ENCODE results near the gene SFMBT2.

The SFMBT2 gene

GRCh38 chr10:7425691-7426090, 14.9 kb upstream of the SFMBT2 start:
- TF ChIP-seq CTCF (IDR thresholded peaks at IDR 0.05; ENCODE audit: low read depth, low read length), result no peak
- H3K4me3 ChIP-seq (ENCODE audit: low read depth, low read length), result no peak overlapping the region
- no peak for DNase-seq (ENCODE audit: low read depth, low spot score)
- in situ Hi-C loops (cut with HindIII; ENCODE audit: low sequenced_read_pairs), result no loop called here

GRCh38 chr10:7424919-7425318, 14.1 kb upstream of the SFMBT2 start:
- H3K4me3 ChIP-seq (ENCODE audit: low read depth, low read length), result no peak overlapping the region
- in situ Hi-C loops (cut with HindIII; ENCODE audit: low sequenced_read_pairs), result no loop called here
- TF ChIP-seq CTCF (IDR thresholded peaks at IDR 0.05; ENCODE audit: low read depth, low read length), result no peak

GRCh38 chr10:7424315-7424714, 13.5 kb upstream of the SFMBT2 start:
- in situ Hi-C loops (cut with HindIII; ENCODE audit: low sequenced_read_pairs), result no loop called here
- no peak for TF ChIP-seq CTCF (IDR thresholded peaks at IDR 0.05; ENCODE audit: low read depth, low read length)
- H3K4me3 ChIP-seq (ENCODE audit: low read depth, low read length), result no peak overlapping the region
- no peak for DNase-seq (ENCODE audit: low read depth, low spot score)

More at GRCh38 chr10:7424919-7425318, 14.1 kb upstream of the SFMBT2 start:
- DNase-seq (ENCODE audit: low read depth, low spot score), result no peak

GRCh38 chr10:7423521-7423920, 12.7 kb upstream of the SFMBT2 start:
- in situ Hi-C loops (cut with HindIII; ENCODE audit: low sequenced_read_pairs), result no loop called here
- no peak for TF ChIP-seq CTCF (IDR thresholded peaks at IDR 0.05; ENCODE audit: low read depth, low read length)
- no peak overlapping the region for H3K4me3 ChIP-seq (ENCODE audit: low read depth, low read length)
- DNase-seq (ENCODE audit: low read depth, low spot score), result no peak

GRCh38 chr10:7421526-7421925, 10.7 kb upstream of the SFMBT2 start:
- no peak for TF ChIP-seq CTCF (IDR thresholded peaks at IDR 0.05; ENCODE audit: low read depth, low read length)
- no peak for DNase-seq (ENCODE audit: low read depth, low spot score)
- in situ Hi-C loops (cut with HindIII; ENCODE audit: low sequenced_read_pairs), result no loop called here
- no peak overlapping the region for H3K4me3 ChIP-seq (ENCODE audit: low read depth, low read length)

GRCh38 chr10:7419998-7420397, 9.2 kb upstream of the SFMBT2 start:
- no peak overlapping the region for H3K4me3 ChIP-seq (ENCODE audit: low read depth, low read length)
- in situ Hi-C loops (cut with HindIII; ENCODE audit: low sequenced_read_pairs), result no loop called here
- DNase-seq (ENCODE audit: low read depth, low spot score), result no peak
- TF ChIP-seq CTCF (IDR thresholded peaks at IDR 0.05; ENCODE audit: low read depth, low read length), result no peak

GRCh38 chr10:7417807-7418206, 7.0 kb upstream of the SFMBT2 start:
- no peak for TF ChIP-seq CTCF (IDR thresholded peaks at IDR 0.05; ENCODE audit: low read depth, low read length)
- no peak for DNase-seq (ENCODE audit: low read depth, low spot score)
- no peak overlapping the region for H3K4me3 ChIP-seq (ENCODE audit: low read depth, low read length)
- in situ Hi-C loops (cut with HindIII; ENCODE audit: low sequenced_read_pairs), result no loop called here
